Tibial artery (tissue), 4 donors: ENCODE results near the gene AMD1.

Source experiments
- DNase-seq, 2 donors: peaks; one replicate each; pipeline ENCODE4 v3.0.0-alpha.2; 2019
- H3K27ac ChIP-seq, 2 donors: fragments of 200-600 bp; sonication (generic) in 1 of 2; 1 replicate in 1 of 2; 2 replicates in 1 of 2; pipeline ENCODE4 v1.5.1; 2018 to 2019; ENCODE audit warnings: mild to moderate bottlenecking in 1 of 2
- H3K27me3 ChIP-seq, 2 donors: fragments of 200-600 bp; sonication (generic) in 1 of 2; one replicate each; pipeline versions ENCODE4 v1.5.1 to v1.6.0; 2016 to 2019
- H3K36me3 ChIP-seq, 3 donors: fragments of 200-600 bp; sonication (generic) in 2 of 3; one replicate each; pipeline ENCODE4 v1.5.1; 2016 to 2019; ENCODE audit warnings: mild to moderate bottlenecking in 2 of 3
- H3K4me1 ChIP-seq, 4 donors: fragments of 200-600 bp; sonication (generic) in 2 of 4; 1 replicate in 3 of 4; 2 replicates in 1 of 4; pipeline ENCODE4 v1.5.1; 2016 to 2019
- H3K4me3 ChIP-seq, 2 donors: fragments of 200-600 bp; sonication (generic) in 1 of 2; 1 replicate in 1 of 2; 2 replicates in 1 of 2; pipeline ENCODE4 v1.5.1; 2018 to 2019; ENCODE audit warnings: mild to moderate bottlenecking in 2 of 2
- H3K9me3 ChIP-seq, 3 donors: fragments of 200-600 bp; sonication (generic) in 1 of 3; one replicate each; pipeline ENCODE4 v1.5.1; 2016 to 2019
- CTCF ChIP-seq, 2 experiments: fragments of 200-600 bp in 1 of 2; fragments of 450-650 bp in 1 of 2; IDR thresholded peaks; one replicate each; pipeline ENCODE4 v1.5.1; 2017 to 2019; ENCODE audit warnings: antibody characterized with exemption in 2 of 2, mild to moderate bottlenecking in 1 of 2, moderate library complexity in 1 of 2
- intact Hi-C: fragments of 100-400 bp; cut with DNase I; formaldehyde crosslinking; loops from one replicate; pipeline ENCODE4 v1.15.0; 2023; ENCODE audit warnings: low total_unique reads

Gene AMD1

DNA sequence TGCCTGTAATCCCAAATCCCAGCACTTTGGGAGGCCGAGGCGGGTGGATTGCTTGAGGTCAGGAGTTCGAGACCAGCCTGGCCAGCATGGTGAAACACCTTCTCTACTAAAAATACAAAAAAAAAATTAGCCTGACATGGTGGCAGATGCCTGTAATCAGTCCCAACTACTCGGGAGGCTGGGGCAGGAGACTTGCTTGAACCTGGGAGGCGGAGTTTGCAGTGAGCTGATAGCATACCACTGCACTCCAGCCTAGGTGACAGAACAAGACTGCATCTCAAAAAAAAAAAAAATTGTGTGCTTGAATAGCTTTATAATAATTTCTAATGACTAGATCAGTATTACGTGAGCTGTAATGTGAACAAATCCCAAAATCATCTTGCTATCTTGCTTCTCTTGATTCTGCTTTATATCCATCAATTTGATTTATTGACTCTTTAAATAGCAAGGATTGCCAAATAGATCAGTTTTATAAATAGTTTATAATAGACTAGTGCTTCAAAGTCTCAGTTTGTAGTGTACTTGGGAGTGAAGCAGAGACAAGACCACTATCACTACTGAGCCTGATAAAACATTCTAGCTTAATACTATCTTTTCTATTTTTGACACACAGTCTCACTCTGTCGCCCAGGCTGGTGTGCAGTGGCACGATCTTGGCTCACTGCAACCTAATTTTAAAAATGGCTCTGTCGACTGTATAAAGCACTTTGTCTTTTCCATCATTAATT is 7.1 kb downstream of the AMD1 start:
- peaks cover 0 to 72% (median 32%) of the 10 kb centered on the region in 4 donors for H3K4me1 ChIP-seq

GRCh38 chr6:110882274-110882619 is 7.7 kb downstream of the AMD1 start:
- no peak for DNase-seq
- Histone ChIP-seq H3K27me3 (no peaks in the 10 kb centered on the region), H3K4me1 (peaks cover 0 to 67% (median 26%) of the 10 kb centered on the region in 4 donors), H3K36me3 (no peaks in the 10 kb centered on the region), H3K27ac (no peak overlapping the region), H3K4me3 (no peak overlapping the region), H3K9me3 (no peaks in the 10 kb centered on the region)
- intact Hi-C loops: no loop called here
- TF ChIP-seq CTCF (IDR thresholded peaks at IDR 0.05): no peak

More for the DNA sequence above, 7.1 kb downstream of the AMD1 start:
- Histone ChIP-seq H3K9me3 (no peaks in the 10 kb centered on the region), H3K27ac (no peak overlapping the region), H3K4me3 (no peak overlapping the region), H3K36me3 (no peaks in the 10 kb centered on the region), H3K27me3 (no peaks in the 10 kb centered on the region)
- DNase-seq: no peak
- no peak for TF ChIP-seq CTCF (IDR thresholded peaks at IDR 0.05)
- intact Hi-C loops: no loop called here

DNA sequence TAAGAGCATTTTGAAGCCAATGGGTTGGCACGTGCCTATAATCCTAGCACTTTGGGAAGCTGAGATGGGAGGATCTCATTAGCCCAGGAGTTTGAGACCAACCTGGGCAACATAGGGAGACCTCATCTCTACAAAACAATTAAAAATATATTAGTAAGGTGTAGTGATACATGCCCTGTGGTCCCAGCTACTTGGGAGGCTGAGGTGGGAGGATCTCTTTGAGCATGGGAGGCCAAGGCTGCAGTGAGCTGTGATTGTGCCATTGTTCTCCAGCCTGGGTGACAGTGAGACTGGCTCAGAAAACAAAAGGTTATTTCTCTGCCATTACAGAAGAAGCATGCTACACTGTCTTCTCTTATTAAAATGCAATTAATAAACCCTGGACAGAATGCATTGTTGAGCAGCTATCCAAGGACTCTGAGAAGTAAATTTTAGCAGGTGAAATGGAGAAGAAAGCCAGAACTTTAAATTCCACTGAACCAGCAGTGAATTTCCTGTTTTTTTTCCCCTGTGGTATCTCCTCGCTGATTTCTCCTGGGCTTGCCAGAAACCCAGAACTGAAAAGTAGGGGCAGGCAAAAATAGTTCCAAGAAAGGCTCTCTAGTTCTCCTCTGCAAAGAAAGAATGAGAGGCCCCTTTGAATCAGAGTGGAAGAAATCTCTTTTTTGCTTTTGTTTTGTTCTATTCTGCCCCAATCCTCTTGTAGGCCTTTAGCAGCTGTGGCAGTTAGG is 8.4 kb downstream of the AMD1 start:
- Histone ChIP-seq H3K4me1 (peaks cover 0 to 60% (median 24%) of the 10 kb centered on the region in 4 donors), H3K36me3 (no peaks in the 10 kb centered on the region), H3K4me3 (no peak overlapping the region), H3K9me3 (no peaks in the 10 kb centered on the region), H3K27ac (no peak overlapping the region), H3K27me3 (no peaks in the 10 kb centered on the region)
- no peak for TF ChIP-seq CTCF (IDR thresholded peaks at IDR 0.05)
- intact Hi-C loops: no loop called here
- DNase-seq: no peak

GRCh38 chr6:110884321-110884720 is 9.7 kb downstream of the AMD1 start:
- Histone ChIP-seq H3K36me3 (no peaks in the 10 kb centered on the region), H3K4me1 (peaks cover 0 to 46% (median 20%) of the 10 kb centered on the region in 4 donors), H3K4me3 (no peak overlapping the region), H3K27me3 (no peaks in the 10 kb centered on the region), H3K27ac (no peak overlapping the region), H3K9me3 (no peaks in the 10 kb centered on the region)
- no peak for DNase-seq
- TF ChIP-seq CTCF (IDR thresholded peaks at IDR 0.05): no peak
- intact Hi-C loops: no loop called here

- no peak for TF ChIP-seq CTCF (IDR thresholded peaks at IDR 0.05)
- Histone ChIP-seq H3K9me3 (no peaks in the 10 kb centered on the region), H3K4me1 (peaks cover 0 to 37% (median 18%) of the 10 kb centered on the region in 4 donors), H3K27me3 (no peaks in the 10 kb centered on the region), H3K4me3 (no peak overlapping the region), H3K36me3 (peaks cover 4 to 8% (median 4%) of the 10 kb centered on the region in 3 donors), H3K27ac (no peak overlapping the region)
- intact Hi-C loops: no loop called here
- DNase-seq: no peak
Measured at GRCh38 chr6:110885526-110885925, 10.9 kb downstream of the AMD1 start.
